Brain microvascular endothelial cell (primary cell): ENCODE data around the gene CCDC178.
"Not testable (repeated sequence)": the region's sequence is repeated elsewhere in the genome, so short reads cannot be mapped to it uniquely, and the experiment has no call there.

Experiments used
- DNase-seq: peaks from one replicate; pipeline ENCODE4 v3.0.0-alpha.2; 2020
- H3K27ac ChIP-seq: fragments of 250-450 bp; sonication (Bioruptor Pico); 2 replicates; pipeline ENCODE4 v1.5.1; 2020; ENCODE audit warnings: mild to moderate bottlenecking, moderate library complexity
- H3K27me3 ChIP-seq: fragments of 250-450 bp; sonication (Bioruptor Pico); replicated peaks from 2 replicates; pipeline ENCODE4 v1.5.1; 2020; ENCODE audit warnings: mild to moderate bottlenecking
- H3K36me3 ChIP-seq: fragments of 250-450 bp; sonication (Bioruptor Pico); replicated peaks from 2 replicates; pipeline ENCODE4 v1.5.1; 2020; ENCODE audit warnings: mild to moderate bottlenecking
- H3K4me3 ChIP-seq: 2 replicates; pipeline ENCODE4 v1.5.1; 2011; ENCODE audit warnings: low read depth, mild to moderate bottlenecking, control low read depth, low read length, moderate library complexity
- CTCF ChIP-seq: IDR thresholded peaks from 2 replicates; pipeline ENCODE4 v1.5.1; 2011; ENCODE audit warnings: low read depth, mild to moderate bottlenecking, moderate library complexity, low read length, control low read depth, inconsistent platforms; ENCODE audit errors: missing control alignments
- in situ Hi-C: cut with HindIII; loops from 2 replicates; pipeline ENCODE4 v1.10.0; 2017; ENCODE audit warnings: low sequenced_read_pairs, low pct_ligation_motif_present

CCDC178 gene

GRCh38 chr18:33432857-33433256 lies 7.7 kb downstream of the CCDC178 start:
- no peak overlapping the region for H3K4me3 ChIP-seq
- H3K27ac ChIP-seq = no peak overlapping the region
- in situ Hi-C loops = no loop called here
- no peaks in the 10 kb centered on the region for H3K27me3 ChIP-seq
- DNase-seq = no peak
- no peak for TF ChIP-seq CTCF
- no peaks in the 10 kb centered on the region for H3K36me3 ChIP-seq

DNA sequence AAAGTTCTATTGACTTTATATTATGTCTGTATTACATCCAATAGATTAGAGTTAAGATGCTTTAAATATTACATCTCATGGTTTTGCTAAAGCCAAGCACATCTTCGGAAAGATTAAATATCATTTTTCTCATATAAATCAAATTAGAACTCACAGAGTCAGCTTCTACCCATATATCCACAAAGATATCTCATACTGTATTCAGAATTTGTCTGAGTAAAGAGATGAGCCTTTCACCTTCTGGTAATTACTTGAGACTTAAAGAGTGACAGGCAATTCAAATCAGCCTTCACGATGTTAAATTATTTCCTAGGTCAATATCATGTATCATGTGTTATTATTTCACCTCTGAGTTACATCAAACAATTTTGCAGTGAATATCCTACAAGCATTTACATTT lies 13.0 kb downstream of the CCDC178 start:
- no peak overlapping the region for H3K4me3 ChIP-seq
- in situ Hi-C loops = no loop called here
- no peak for DNase-seq
- H3K36me3 ChIP-seq = no peaks in the 10 kb centered on the region
- no peak overlapping the region for H3K27ac ChIP-seq
- H3K27me3 ChIP-seq = no peaks in the 10 kb centered on the region
- no peak for TF ChIP-seq CTCF

DNA sequence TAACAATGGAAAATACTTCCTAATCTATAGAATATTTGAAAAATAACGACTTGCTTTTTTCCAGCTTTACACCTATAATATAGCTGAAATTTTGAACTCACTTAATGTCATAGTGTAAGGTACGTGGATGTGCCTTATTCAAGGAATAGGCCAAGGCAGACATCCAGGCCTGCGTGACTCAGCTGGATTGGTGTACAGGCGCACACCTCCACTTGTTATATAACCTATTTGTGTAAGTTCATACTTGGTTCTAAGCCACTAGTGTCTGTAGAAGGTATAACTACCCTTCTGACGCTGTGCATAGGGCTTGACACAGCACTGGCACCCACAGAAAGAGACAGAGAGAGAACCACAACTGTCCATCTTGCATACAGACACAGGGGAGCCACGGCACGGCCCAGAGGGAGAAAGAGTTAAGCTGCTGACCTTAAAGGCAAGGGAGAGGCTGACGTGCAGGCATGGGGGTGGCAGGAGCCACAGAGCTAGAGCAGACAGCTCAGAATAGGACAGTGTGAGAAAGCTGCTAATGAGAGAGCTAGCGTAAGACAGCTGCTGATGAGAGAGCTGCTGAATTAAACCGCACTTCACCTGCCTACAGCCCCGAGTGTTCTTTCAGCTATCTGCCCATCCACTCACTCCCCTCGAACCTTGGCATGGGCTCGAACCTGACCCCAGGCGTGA lies 16.1 kb downstream of the CCDC178 start:
- Histone ChIP-seq H3K27me3 (no peaks in the 10 kb centered on the region), H3K4me3 (no peak overlapping the region), H3K27ac (no peak overlapping the region), H3K36me3 (no peaks in the 10 kb centered on the region)
- TF ChIP-seq CTCF = no peak
- in situ Hi-C loops = no loop called here
- DNase-seq = no peak

DNA sequence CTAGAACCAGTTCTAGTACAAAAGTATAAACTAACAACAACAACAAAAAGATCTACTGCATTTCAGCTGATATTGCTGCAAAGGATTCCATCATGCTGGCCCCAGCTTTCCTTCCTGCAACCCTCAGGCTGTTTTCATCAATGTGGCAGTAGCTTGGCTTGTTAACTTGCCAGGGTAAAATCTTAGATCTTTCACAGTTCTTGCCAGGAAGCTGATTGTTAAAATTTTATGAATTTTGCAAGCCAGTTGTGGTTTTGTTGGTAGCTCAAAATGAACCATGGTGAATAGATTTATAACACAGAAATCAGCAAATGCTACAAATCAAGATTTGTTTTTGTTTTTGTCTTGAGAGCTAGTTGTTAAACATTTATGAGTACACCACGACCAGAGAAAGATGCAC lies 19.3 kb downstream of the CCDC178 start:
- H3K27ac ChIP-seq = no peak overlapping the region
- TF ChIP-seq CTCF = no peak
- H3K27me3 ChIP-seq = no peaks in the 10 kb centered on the region
- no peak for DNase-seq
- no peak overlapping the region for H3K4me3 ChIP-seq
- H3K36me3 ChIP-seq = no peaks in the 10 kb centered on the region
- in situ Hi-C loops = no loop called here

GRCh38 chr18:33404244-33404873 lies 36.2 kb downstream of the CCDC178 start:
- Histone ChIP-seq H3K36me3 (no peaks in the 10 kb centered on the region), H3K4me3 (no peak overlapping the region), H3K27me3 (no peaks in the 10 kb centered on the region), H3K27ac (no peak overlapping the region)
- in situ Hi-C loops = no loop called here
- DNase-seq = no peak
- TF ChIP-seq CTCF = no peak

- H3K27me3 ChIP-seq, DNase-seq, H3K36me3 ChIP-seq, H3K27ac ChIP-seq, H3K4me3 ChIP-seq, in situ Hi-C loops: not testable (repeated sequence)
These were observed 41.6 kb downstream of the CCDC178 start for GRCh38 chr18:33398939-33399338.
